HG02840 (cell line): ENCODE results near the gene VPS36.
"Not testable (repeated sequence)": the region's sequence is repeated elsewhere in the genome, so short reads cannot be mapped to it uniquely, and the experiment has no call there.

Experiments
- ATAC-seq: cut with Tn5 transposase; IDR thresholded peaks from one replicate; pipeline ENCODE4 v1.9.1; 2021; ENCODE audit warnings: mild to moderate bottlenecking, moderate library complexity, moderate number of reproducible peaks; ENCODE audit not compliant: unreplicated experiment, low FRiP score

The VPS36 gene

GRCh38 chr13:52450012-52450792 lies at the start of gene VPS36:
TSS of gene VPS36 (minus strand) at chr13:52450634. CDS start at chr13:52450594, 40 bp downstream.
- ATAC-seq: peak; percentile 70

- ATAC-seq: not testable (repeated sequence)
Observed at GRCh38 chr13:52497979-52498378, 47.5 kb upstream of the VPS36 start.

GRCh38 chr13:52494241-52494640 lies 43.8 kb upstream of the VPS36 start:
- ATAC-seq: not testable (repeated sequence)

- ATAC-seq: not testable (repeated sequence)
Observed at GRCh38 chr13:52491015-52491414, 40.6 kb upstream of the VPS36 start.

- not testable (repeated sequence) for ATAC-seq
Observed at GRCh38 chr13:52488763-52489162, 38.3 kb upstream of the VPS36 start.

GRCh38 chr13:52487078-52487477 lies 36.6 kb upstream of the VPS36 start:
- ATAC-seq: not testable (repeated sequence)

GRCh38 chr13:52480677-52481428 lies 30.4 kb upstream of the VPS36 start:
- not testable (repeated sequence) for ATAC-seq

GRCh38 chr13:52468487-52468886 lies 18.1 kb upstream of the VPS36 start:
- not testable (repeated sequence) for ATAC-seq

- ATAC-seq: no peak
Observed at GRCh38 chr13:52463526-52463925, 13.1 kb upstream of the VPS36 start.

- ATAC-seq: no peak
Observed at GRCh38 chr13:52461265-52461664, 10.8 kb upstream of the VPS36 start.

- no peak for ATAC-seq
Observed at GRCh38 chr13:52459668-52460067, 9.2 kb upstream of the VPS36 start.

GRCh38 chr13:52455677-52456041 lies 5.2 kb upstream of the VPS36 start:
- peak; percentile 33 for ATAC-seq

- ATAC-seq: peak; percentile 76
Observed at GRCh38 chr13:52454820-52455676, 4.6 kb upstream of the VPS36 start, which contains the start of gene CKAP2. TSS of gene CKAP2 (plus strand) at chr13:52455478. CDS start at chr13:52455557, 79 bp downstream.

GRCh38 chr13:52454459-52454819 lies 4.0 kb upstream of the VPS36 start:
- no peak for ATAC-seq

- no peak for ATAC-seq
Observed at GRCh38 chr13:52452470-52452869, 2.0 kb upstream of the VPS36 start.

GRCh38 chr13:52451135-52451804 lies 836 bp upstream of the VPS36 start:
- ATAC-seq: no peak

GRCh38 chr13:52450793-52451116 lies 321 bp upstream of the VPS36 start:
- ATAC-seq: no peak

GRCh38 chr13:52449331-52450011 lies 963 bp downstream of the VPS36 start:
- ATAC-seq: peak; percentile 1

GRCh38 chr13:52447815-52448552 lies 2.5 kb downstream of the VPS36 start:
- ATAC-seq: no peak
